GM18526 (cell line): ENCODE data around the gene TRIML1.

ENCODE experiments used
- POLR2A ChIP-seq: IDR thresholded peaks from 3 replicates; pipeline ENCODE4 v1.6.1; 2011; ENCODE audit not compliant: insufficient read length; ENCODE audit errors: extremely low read depth

The TRIML1 gene

DNA sequence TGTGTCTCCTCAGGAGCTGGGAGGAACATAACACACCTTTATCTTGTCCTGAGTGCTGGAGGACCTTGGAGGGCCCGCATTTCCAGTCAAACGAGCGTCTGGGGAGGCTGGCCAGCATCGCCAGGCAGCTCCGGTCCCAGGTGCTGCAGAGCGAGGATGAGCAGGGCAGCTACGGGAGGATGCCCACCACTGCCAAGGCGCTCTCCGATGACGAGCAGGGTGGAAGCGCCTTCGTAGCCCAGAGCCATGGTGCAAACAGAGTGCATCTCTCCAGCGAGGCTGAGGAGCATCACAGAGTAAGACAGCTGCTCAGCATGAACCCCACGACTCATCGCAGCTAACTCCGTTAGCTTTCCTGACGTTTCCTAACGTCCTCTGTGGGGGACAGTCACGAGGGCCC lies 430 bp downstream of the TRIML1 start:
- no peak for TF ChIP-seq POLR2A

DNA sequence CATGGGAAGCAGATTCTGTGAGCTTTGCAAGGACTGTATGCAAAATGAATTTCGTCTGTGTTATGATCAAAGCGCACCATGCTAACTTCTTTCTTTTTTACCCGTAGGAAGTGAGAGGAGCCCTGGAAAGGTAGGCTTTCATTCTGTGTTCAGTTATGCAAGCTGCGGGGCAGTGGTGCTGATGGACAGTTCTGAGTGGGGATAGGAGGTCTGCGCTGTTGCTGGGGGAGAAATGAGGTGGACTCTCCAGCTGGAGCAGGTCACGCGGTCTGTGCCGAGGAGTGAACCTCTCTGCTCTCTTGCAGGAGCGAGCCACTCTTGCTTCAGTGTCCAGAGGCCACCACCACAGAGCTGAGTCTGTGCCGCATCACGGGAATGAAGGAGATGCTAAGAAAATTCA lies 4.5 kb downstream of the TRIML1 start:
- TF ChIP-seq POLR2A = no peak

DNA sequence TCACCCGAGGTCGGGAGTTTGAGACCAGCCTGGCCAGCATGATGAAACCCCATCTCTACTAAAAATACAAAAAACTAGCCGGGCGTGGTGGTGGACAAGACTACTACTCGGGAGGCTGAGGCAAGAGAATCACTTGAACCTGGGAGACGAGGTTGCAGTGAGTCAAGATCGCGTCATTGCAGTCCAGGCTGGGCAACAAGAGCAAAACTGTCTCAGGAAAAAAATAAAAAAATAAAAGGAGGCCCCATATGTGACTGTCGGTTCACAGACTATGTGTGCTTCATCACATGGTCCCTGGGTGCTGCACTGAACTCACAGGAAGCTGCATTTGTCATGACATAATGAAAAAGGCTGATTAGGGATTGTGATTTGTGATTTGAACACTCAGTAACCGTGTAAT lies 6.4 kb downstream of the TRIML1 start:
- no peak for TF ChIP-seq POLR2A

DNA sequence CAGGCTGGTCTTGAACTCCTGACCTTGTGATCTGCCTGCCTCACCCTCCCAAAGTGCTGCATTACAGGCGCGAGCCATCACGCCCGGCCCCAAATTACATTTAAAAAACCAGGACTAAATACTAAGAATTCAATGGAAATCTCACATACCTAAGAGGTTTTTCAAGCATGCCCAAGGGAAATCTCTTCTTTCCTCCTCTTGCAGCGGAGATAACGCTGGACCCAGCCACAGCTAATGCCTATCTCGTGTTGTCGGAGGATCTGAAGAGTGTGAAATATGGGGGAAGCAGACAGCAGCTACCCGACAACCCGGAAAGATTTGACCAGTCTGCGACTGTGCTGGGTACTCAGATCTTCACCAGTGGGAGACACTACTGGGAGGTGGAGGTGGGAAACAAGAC lies 7.4 kb downstream of the TRIML1 start:
- no peak for TF ChIP-seq POLR2A

DNA sequence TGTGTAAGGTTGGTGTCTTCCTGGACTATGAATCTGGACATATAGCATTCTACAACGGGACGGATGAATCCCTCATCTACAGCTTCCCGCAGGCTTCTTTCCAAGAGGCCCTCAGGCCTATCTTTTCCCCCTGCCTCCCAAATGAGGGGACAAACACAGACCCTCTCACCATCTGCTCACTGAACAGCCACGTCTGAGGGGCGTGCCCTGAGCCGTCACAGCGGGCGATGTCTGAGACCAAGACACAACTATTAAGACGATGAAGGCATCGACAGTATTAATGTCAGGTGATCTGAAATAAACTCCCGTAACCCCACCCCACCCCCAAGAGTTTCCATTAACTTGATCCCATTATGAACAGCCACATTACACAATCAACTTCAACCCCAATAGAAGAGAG lies 7.9 kb downstream of the TRIML1 start:
- TF ChIP-seq POLR2A = no peak

DNA sequence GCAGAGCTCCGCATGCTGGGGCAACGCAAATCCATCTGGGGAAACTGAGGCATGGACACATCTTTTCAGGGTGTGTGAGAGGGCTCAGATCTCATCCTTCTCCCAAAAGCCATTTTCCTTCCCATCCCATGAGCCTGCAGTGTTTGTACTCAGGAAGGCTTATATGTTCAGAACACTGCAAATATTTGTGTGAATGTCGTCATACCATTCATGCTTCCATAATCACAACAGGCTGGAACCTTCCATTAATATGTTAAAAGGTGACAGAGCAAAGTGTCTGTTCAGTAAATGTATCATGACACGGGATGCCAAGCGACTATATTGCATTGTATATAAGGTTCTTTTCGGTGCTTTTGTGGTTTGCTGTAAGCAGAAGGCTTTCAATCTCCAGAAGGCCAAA lies 8.5 kb downstream of the TRIML1 start:
- TF ChIP-seq POLR2A = no peak

DNA sequence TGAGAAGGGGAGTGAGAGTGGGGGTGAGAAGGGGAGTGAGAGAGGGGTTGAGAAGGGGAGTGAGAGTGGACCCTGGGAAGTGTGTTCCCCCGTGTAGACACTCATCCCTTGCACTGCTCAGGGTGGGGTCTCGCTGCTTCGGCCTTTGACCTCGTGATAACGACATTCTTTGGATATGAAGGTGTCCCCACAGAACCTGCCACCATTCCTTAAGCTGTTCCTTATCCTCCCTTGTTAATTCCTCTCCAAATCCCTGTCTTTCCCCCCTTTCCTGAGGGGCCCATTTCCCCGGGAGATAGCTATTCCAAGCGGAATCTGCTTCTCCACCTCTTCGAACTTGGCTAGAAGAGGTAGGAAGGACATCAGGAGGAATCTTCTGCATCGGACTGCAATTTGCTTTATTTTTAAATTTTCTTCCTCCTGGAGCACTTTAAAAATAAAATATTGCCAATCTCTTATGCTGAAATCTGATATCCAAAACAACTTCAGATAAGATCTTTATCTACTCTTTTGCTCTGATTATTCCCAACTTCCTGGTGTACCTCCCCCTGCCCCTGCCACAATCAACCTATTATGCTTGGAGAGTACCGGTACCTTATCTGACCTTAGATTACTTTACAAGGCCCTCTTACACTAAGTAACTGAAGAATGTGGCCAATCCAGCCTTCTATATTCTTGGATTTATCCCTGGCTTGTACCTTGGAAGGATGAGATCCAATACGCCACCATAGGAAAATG lies 15.6 kb downstream of the TRIML1 start:
- no peak for TF ChIP-seq POLR2A

DNA sequence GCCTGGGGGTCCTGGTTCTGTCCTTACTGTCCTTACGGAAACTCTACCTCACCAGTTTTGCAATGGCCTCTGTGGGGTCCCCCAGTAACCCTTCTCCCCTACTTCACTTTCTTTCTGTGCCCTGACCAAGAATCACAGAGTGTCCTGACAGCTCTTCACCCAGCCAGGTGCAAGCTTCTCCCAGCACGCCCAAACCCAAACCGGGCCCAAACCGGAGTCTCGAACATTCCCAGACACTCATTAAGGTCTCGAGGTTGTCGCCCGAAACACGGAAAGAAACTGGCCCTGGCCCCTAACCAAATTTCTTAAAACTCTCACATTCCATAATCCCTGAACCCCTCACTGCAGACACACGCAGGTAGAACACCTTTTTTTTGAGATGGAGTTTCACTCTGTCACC lies 19.1 kb downstream of the TRIML1 start:
- no peak for TF ChIP-seq POLR2A

DNA sequence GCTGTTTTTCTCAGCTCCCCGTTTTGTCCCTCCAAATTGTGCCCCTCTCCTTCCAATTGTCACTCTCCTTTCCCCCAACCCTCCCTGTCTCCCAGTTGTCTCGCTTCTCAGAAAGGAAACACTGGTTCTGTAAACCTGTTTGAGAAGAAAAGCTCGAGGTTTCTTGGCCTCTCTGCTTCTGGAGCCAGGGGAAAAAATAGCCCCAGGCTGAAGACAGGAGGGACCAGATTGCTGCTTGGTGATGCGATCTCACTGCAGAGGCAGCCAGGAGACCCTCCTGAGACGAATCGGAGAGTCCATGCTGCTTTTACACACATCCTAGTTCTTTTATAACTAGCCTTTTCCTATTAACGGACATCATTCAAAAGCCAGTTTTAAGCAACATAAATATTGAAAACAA lies 21.2 kb downstream of the TRIML1 start:
- TF ChIP-seq POLR2A = no peak

DNA sequence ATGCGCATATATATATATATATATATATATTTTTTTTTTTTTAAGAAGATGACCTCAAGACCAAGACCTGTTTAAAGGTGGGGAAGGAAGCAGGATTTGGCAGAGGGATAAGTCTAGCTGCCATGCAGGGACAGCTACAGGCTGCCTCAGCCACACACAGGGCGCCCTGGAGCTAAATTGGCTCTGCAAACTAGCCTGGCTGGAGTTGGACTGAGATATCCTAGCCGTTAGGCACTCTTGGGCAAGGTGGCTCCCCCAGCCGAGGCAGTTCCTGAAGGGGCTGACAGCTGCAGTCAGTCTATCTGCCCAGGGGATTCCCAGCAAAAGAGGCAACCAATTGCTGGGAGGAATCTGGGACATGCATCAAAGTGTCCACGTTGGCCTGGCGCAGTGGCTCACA lies 21.9 kb downstream of the TRIML1 start:
- no peak for TF ChIP-seq POLR2A

DNA sequence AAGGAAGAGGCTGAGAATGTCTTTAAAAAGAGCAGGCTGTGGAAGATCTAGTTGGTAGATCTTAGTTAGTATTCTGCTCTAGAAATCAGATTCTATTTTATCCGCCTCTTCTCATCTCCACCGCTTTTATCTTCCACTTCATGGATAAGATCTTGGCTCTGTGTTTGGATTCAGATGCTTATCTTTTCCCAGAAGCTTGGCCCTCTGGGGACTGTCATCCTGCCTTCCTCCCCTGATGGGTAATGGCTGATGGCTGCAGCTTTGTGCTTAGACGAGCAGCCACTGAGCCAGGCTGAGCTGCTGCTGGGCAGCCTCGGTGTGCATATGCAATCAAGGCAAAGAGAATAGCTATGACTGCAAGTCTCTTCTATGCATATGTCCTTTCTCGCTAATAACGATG lies 23.5 kb downstream of the TRIML1 start:
- no peak for TF ChIP-seq POLR2A

DNA sequence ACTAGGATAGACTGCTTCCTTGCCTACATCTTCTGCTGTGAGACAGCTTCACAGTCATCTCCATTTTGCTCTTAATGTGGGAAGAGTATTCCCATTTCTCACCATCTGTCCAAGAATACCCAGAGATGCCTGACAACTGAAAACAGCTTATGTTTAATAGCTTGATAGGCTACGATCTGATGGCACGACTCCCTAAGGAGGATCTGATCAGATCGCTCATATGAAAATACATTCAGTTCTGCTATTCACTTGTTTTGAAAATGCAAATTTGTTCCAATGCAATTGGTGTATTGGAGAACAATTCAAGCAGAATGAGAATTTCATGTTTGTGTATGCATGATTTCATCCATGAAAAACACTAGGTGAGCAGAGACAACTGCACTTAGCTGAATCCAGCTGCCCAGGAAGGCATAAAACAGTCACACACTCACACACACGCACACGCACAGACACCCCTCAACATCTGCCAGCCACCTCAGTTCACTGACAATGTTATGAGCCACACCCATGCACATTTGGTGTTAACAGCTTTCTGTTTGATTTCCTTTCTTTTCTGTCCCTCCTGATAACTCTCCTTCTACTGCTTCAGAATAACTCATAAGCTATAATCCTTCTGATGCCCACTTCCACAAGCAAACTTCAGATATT lies 29.6 kb downstream of the TRIML1 start:
- no peak for TF ChIP-seq POLR2A

DNA sequence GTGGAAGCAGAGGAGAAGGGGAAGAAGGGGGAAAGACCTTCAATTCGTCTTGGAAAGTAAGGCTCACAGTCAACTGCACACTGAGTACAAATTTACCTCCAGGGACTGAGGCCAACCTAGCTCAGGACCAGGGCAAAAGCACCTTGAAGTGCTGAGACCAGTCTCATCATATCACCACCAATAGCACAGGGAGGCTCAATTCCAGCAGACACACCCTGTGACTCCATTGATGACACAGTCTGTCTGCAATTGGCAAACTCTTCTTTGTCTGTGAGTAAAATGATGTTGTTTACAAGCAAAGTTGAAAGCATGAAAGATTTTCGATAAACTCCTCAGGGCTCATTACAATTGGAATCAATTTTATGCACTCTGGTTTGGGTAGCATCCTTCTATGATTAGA lies 32.3 kb downstream of the TRIML1 start:
- no peak for TF ChIP-seq POLR2A

DNA sequence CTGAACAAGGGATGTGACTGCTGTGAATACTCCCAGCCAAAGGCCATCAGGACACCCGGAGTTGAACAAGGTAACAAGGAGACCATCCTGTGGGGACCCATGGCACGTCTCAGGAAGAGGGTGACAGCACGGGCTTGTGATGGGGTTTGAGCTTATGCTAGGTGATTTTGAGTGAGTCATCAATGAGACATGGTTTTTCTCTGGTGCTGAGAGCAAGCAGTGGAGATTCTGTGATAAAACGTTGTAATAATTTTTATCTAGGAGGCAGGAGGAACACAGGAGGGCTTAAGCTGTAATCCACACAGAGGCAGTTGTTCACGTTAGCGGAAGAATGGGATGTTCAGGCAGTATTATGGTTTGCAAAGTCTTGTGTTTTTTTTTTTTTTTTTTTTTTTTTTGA lies 36.0 kb downstream of the TRIML1 start:
- no peak for TF ChIP-seq POLR2A

DNA sequence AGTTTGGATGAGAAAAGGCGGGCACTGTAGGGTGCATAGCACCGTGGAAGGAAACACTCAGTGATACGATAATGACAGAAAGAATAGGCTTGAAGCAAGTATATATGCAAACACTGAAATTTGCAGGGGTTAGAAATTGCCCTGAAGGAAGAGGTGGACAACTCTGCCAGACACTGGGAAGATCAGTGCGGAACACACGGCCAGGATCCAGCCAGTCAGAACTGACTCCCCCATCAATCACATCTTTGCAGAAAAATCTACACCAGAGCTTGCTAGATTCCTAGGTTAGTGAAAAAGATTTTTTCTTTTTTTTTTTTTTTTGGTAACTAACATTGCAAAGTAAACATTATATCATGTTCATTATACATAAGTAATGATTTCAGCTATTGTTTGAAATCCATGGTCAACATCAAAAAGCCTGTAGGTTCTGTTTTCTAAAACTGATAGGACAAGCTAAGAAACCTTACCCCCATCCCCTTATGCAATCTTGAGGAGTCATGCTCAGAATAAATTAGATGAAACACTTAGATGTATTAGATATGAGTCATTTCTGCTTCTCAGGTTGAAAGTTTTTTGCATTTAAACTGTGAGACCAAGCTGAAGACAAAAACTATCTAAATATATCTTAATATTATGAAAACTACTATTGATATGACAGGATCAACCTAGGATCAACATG lies 38.9 kb downstream of the TRIML1 start:
- TF ChIP-seq POLR2A = no peak

DNA sequence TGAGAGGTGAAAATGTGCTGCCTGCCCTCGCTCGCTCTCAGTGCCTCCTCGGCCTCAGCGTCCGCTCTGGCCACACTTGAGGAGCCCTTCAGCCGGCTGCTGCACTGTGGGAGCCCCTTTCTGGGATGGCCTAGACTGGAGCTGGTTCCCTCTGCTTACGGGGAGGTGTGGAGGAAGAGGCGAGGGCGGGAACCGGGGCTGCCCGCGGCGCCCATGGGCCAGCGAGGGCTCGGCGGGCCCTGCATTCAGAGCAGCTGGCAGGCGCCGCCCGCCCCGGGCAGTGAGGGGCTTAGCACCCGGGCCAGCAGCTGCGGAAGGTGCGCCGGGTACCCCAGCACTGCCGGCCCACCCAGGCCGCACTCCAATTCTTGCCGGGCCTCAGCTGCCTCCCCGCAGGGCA lies 39.6 kb downstream of the TRIML1 start:
- TF ChIP-seq POLR2A = no peak

DNA sequence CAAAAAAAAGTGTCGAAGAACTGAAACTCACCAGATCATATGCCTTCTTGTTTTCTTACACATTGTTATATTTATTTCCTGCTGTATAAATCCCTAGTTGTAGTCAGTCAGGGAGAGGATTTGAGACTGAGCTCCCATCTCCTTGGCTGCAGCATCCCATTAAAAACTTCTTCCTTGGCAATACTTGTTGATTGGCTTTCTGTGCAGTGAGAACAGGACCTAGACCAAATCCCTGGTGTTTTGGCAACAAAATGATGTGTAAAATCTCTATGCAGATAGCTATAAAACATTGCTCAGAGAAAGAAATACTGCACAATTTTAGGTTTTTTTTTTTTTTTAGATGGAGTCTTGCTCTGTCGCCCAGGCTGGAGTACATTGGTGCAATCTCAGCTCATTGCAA lies 47.9 kb downstream of the TRIML1 start:
- TF ChIP-seq POLR2A = no peak

DNA sequence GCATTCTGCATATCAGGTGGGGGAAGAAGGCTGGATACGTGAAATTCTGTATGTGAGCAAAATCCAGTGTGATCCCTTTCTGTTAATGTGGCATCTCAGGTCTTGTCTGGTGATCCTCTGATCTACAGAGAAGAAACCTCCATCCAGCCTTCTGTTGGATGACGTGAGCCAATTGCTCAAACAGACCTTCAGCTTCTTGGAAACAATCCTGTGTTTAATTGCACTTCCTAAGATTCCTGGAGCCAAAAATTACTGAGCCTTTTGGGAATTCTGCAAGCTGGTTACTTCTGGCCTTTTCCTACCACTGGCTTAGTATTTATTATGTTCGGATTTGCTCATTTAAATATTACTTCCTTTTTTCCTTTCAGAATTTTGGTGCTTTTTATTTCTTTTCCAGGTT lies 51.2 kb downstream of the TRIML1 start:
- TF ChIP-seq POLR2A = no peak
